Activated CD4-positive, alpha-beta T cell treated with anti-CD3 and anti-CD28 coated beads for 36 hours (primary cell): ENCODE results near the gene LIG4. TPM values are rescaled to one million over a fixed set of nuclear protein-coding genes. Genes with fewer than 3 reads are reported as not detected.
A peak's percentile ranks its signal among the peaks of the same experiment; 100 is the strongest.

Source experiments
- ATAC-seq: fragments of 200-7000 bp; cut with Tn5 transposase; one replicate; pipeline ENCODE4 v1.10.0; 2021; ENCODE audit warnings: mild to moderate bottlenecking, moderate library complexity
- CTCF ChIA-PET: fragments of 350-600 bp; sonication (Branson Sonifier 250); formaldehyde crosslinking; loops from one replicate; lab custom pipeline; 2021; ENCODE audit warnings: antibody characterized with exemption; lab: Charles Lee
- POLR2A ChIA-PET: fragments of 350-600 bp; sonication (Branson Sonifier 250); formaldehyde crosslinking; loops from one replicate; lab custom pipeline; 2021; ENCODE audit warnings: antibody characterized with exemption, inconsistent platforms; lab: Charles Lee
- DNase-seq: peaks from one replicate; pipeline ENCODE4 v3.0.0-alpha.2; 2020
- H3K27ac Mint-ChIP-seq: one replicate; pipeline ENCODE4 v1.8.0; 2021; ENCODE audit warnings: mixed read lengths
- H3K27me3 Mint-ChIP-seq: one replicate; pipeline ENCODE4 v1.8.0; 2021; ENCODE audit warnings: mixed read lengths
- H3K36me3 Mint-ChIP-seq: one replicate; pipeline ENCODE4 v1.8.0; 2021; ENCODE audit warnings: low read depth, mixed read lengths
- H3K4me1 Mint-ChIP-seq: one replicate; pipeline ENCODE4 v1.8.0; 2021; ENCODE audit warnings: mixed read lengths
- H3K4me3 Mint-ChIP-seq: one replicate; pipeline ENCODE4 v1.8.0; 2021; ENCODE audit warnings: mild to moderate bottlenecking, moderate library complexity, mixed read lengths
- H3K9me3 Mint-ChIP-seq: one replicate; pipeline ENCODE4 v1.8.0; 2021; ENCODE audit warnings: low read depth, mixed read lengths
- intact Hi-C, 2 experiments: fragments of 100-400 bp; cut with DNase I in 1 of 2; cut with micrococcal nuclease in 1 of 2; formaldehyde crosslinking; loops; one replicate each; pipeline versions ENCODE4 v1.14.2 to v1.15.1; 2022 to 2024; cut with DNase I, micrococcal nuclease
- total RNA-seq, 2 experiments: library from RNA; stranded (reverse); gene quantifications; one replicate each; pipeline ENCODE4 v1.2.3, GENCODE V29; 2021

Gene LIG4
- total RNA-seq, 2 experiments from 2014 or later: 5.8 to 6.0 TPM

DNA sequence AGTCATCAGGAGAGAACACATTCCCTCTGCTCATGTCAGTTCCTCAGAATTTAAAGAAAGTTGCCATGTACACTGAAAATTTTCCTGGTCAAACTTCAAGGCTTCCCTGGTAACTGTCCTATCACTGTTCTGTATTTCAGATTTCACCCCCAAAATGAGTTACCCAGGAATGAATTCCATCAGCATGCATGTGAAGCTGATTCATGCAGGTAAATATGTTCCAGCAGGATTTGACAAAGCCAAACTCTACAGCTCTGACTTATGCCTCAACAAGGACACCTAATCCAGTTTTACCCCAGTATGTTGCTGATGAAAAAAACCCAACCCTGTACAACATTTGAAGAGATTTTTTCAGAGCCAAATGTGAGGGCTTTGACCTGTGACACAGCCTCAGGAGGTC, 21.5 kb downstream of the LIG4 start:
- intact Hi-C loops: no loop called here
- POLR2A ChIA-PET: no interaction called here
- Mint-ChIP-seq H3K36me3 (no peaks in the 10 kb centered on the region), H3K27ac (no peak overlapping the region), H3K27me3 (peaks cover 16% of the 10 kb centered on the region), H3K9me3 (peaks cover 19% of the 10 kb centered on the region), H3K4me1 (no peaks in the 10 kb centered on the region), H3K4me3 (no peak overlapping the region)
- CTCF ChIA-PET: interaction anchor here (0.9 kb wide), 1 partner anchor 19 kb away, joined by 4 read pairs; no protein-coding TSS in a partner anchor
- ATAC-seq: no peak
- DNase-seq: no peak

- Mint-ChIP-seq H3K4me3 (no peak overlapping the region), H3K27me3 (peaks cover 12% of the 10 kb centered on the region), H3K9me3 (peaks cover 16% of the 10 kb centered on the region), H3K36me3 (no peaks in the 10 kb centered on the region), H3K27ac (no peak overlapping the region), H3K4me1 (no peaks in the 10 kb centered on the region)
- ATAC-seq (no peak), DNase-seq (no peak)
- POLR2A ChIA-PET: no interaction called here
- CTCF ChIA-PET: no interaction called here
- intact Hi-C loops: no loop called here
Measured at GRCh38 chr13:108190897-108191296, 24.4 kb downstream of the LIG4 start.

DNA sequence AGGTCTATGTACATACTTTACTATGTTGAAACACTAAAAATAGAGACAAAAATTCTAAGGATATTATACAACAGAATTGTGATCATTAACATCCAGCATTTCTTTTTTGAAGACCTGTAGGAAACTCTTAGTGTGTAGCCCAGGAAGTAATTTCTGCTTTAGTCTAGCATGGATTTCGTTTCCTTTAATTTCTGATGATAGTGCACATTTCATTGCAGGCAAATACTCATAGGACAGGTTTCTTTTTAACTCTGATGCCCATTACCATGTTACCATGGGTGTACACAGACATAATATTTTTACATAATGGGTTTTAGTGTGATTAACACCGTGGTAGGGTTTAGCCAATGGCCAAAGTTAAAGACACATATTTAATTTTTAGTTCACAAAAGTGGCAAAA, 27.1 kb downstream of the LIG4 start:
- H3K4me3 Mint-ChIP-seq: no peak overlapping the region
- H3K9me3 Mint-ChIP-seq: peaks cover 5% of the 10 kb centered on the region
- ChIA-PET CTCF (no interaction called here), POLR2A (no interaction called here)
- intact Hi-C loops: no loop called here
- no peak overlapping the region for H3K27ac Mint-ChIP-seq
- DNase-seq: no peak
- peaks cover 16% of the 10 kb centered on the region for H3K27me3 Mint-ChIP-seq
- H3K36me3 Mint-ChIP-seq: no peaks in the 10 kb centered on the region
- ATAC-seq: no peak
- no peaks in the 10 kb centered on the region for H3K4me1 Mint-ChIP-seq

DNA sequence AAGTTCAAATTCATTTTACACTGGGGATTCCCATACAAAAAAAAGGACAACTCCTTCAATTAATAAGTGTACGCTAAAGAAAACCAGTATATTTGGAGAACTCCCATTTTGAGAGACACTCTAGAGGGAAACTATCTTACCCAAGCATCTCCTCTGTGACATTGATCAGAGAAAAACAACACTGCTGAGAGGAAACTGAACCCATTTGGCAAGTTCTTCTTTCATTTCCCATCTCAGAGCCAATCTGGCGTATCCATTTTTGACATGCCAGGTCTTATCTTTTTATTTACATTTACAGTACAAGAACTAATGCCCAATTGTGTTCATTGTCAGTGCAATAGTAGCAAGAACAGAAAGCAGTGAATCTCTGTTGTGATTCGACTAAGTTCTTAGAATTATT, 30.1 kb downstream of the LIG4 start:
- DNase-seq (no peak), ATAC-seq (no peak)
- Mint-ChIP-seq H3K36me3 (no peaks in the 10 kb centered on the region), H3K4me3 (no peak overlapping the region), H3K4me1 (no peaks in the 10 kb centered on the region), H3K27ac (no peak overlapping the region), H3K9me3 (no peaks in the 10 kb centered on the region), H3K27me3 (peaks cover 9% of the 10 kb centered on the region)
- POLR2A ChIA-PET: no interaction called here
- intact Hi-C loops: no loop called here
- CTCF ChIA-PET: no interaction called here

DNA sequence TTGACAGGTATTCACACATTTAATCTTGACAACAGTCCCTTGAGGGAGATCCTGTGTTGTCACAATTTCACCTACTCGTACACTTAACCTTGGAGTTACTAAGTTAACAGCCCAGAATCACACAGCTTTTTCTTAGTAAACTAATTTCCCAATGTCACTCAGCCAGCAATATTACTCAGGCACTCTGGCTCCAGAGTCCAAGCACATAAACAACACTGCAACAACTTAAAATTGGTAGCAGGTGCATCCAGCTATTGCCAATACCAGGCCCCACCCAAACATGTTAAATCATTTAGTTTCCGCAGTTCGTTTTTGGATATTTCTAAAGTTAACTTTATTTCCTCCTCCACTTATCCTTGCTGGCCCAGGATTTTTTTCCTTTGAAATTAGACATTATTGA, 32.7 kb downstream of the LIG4 start:
- ATAC-seq (no peak), DNase-seq (no peak)
- H3K27ac Mint-ChIP-seq: no peak overlapping the region
- POLR2A ChIA-PET: no interaction called here
- H3K9me3 Mint-ChIP-seq: no peaks in the 10 kb centered on the region
- intact Hi-C loops: no loop called here
- CTCF ChIA-PET: no interaction called here
- H3K4me1 Mint-ChIP-seq: no peaks in the 10 kb centered on the region
- H3K36me3 Mint-ChIP-seq: no peaks in the 10 kb centered on the region
- peaks cover 5% of the 10 kb centered on the region for H3K27me3 Mint-ChIP-seq
- H3K4me3 Mint-ChIP-seq: no peak overlapping the region

GRCh38 chr13:108178078-108178477, 37.3 kb downstream of the LIG4 start:
- POLR2A ChIA-PET: no interaction called here
- intact Hi-C loops: loop anchor here in 1 of 2 experiments (5.0 kb wide), 1 partner anchor 719 kb away; no protein-coding TSS in a partner anchor
- H3K9me3 Mint-ChIP-seq: peaks cover 5% of the 10 kb centered on the region
- H3K4me1 Mint-ChIP-seq: no peaks in the 10 kb centered on the region
- CTCF ChIA-PET: interaction anchor here (0.7 kb wide), 1 partner anchor 10 kb away, joined by 3 read pairs; no protein-coding TSS in a partner anchor
- no peak overlapping the region for H3K27ac Mint-ChIP-seq
- DNase-seq: no peak
- no peaks in the 10 kb centered on the region for H3K27me3 Mint-ChIP-seq
- ATAC-seq: no peak
- H3K4me3 Mint-ChIP-seq: no peak overlapping the region
- H3K36me3 Mint-ChIP-seq: no peaks in the 10 kb centered on the region

DNA sequence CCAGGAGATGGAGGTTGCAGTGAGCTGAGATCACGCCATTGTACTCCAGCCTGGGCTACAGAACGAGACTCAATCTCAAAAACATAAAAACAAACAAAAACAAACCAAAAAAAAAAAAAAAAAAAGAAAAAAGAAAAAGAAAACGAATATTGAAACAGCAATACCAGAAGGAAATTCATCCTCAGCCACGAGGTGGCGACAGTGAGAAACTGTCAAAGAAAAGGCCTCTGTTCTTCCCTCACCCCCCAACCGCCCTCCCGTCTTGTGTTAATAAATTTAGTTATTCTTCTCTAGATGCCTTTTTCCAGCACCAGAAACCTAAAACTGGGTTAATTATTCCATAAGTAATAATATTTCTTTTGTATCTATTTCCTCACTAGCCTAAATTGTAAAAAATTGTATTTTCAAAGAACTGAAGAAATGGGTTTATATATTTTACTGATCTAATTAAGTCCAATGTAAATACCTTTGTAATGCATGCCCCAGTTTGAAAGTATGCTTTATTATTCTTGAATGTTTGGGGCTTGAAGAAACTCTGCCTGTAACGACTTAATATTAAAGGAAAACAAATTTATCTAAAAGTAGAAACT, 38.6 kb downstream of the LIG4 start:
- ChIA-PET CTCF (interaction anchor here (0.6 kb wide), 3 partner anchors 191 to 1593 kb away, joined by 3 read pairs; no protein-coding TSS in a partner anchor), POLR2A (no interaction called here)
- H3K4me1 Mint-ChIP-seq: no peaks in the 10 kb centered on the region
- ATAC-seq (peak; percentile 39), DNase-seq (peak; percentile 78)
- no peaks in the 10 kb centered on the region for H3K27me3 Mint-ChIP-seq
- H3K36me3 Mint-ChIP-seq: peaks cover 3% of the 10 kb centered on the region
- no peak overlapping the region for H3K4me3 Mint-ChIP-seq
- H3K9me3 Mint-ChIP-seq: peaks cover 5% of the 10 kb centered on the region
- no peak overlapping the region for H3K27ac Mint-ChIP-seq
- intact Hi-C loops: loop anchor here in 1 of 2 experiments (5.0 kb wide), 1 partner anchor 721 kb away; no protein-coding TSS in a partner anchor

- Mint-ChIP-seq H3K27ac (no peak overlapping the region), H3K27me3 (peaks cover 6% of the 10 kb centered on the region), H3K4me3 (no peak overlapping the region), H3K9me3 (peaks cover 12% of the 10 kb centered on the region), H3K4me1 (no peaks in the 10 kb centered on the region), H3K36me3 (peaks cover 6% of the 10 kb centered on the region)
- DNase-seq (no peak), ATAC-seq (no peak)
- intact Hi-C loops: no loop called here
- ChIA-PET CTCF (no interaction called here), POLR2A (no interaction called here)
Measured at GRCh38 chr13:108168929-108169328, 46.4 kb downstream of the LIG4 start.

- Mint-ChIP-seq H3K9me3 (peaks cover under 1% of the 10 kb centered on the region), H3K27me3 (peaks cover 3% of the 10 kb centered on the region), H3K4me1 (no peaks in the 10 kb centered on the region), H3K36me3 (no peaks in the 10 kb centered on the region), H3K27ac (no peak overlapping the region), H3K4me3 (no peak overlapping the region)
- CTCF ChIA-PET: interaction anchor here (3.5 kb wide), 1 partner anchor 13 kb away, joined by 14 read pairs; no protein-coding TSS in a partner anchor
- DNase-seq (no peak), ATAC-seq (no peak)
- POLR2A ChIA-PET: no interaction called here
- intact Hi-C loops: no loop called here
Measured at GRCh38 chr13:108166078-108166477, 49.3 kb downstream of the LIG4 start.

DNA sequence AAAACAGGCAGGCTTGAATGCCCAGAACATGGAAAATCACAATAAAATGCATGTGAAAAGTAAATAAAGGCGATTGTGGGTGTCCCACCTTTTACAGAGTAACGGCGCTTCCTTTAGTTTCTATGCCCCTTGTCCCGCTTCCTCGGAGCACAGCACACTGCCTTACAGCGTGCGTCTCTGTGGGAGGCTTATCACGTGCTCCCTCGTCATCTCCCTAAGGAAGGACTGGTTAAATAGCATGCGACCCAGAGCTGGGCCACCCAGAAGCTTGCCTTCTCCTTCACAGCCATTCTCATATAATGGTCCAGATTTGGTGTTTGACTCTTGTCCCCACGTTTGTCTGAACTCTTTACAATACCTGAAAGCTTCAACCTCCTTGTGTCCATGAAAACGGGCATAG, 56.6 kb downstream of the LIG4 start:
- Mint-ChIP-seq H3K27me3 (peaks cover 10% of the 10 kb centered on the region), H3K9me3 (no peaks in the 10 kb centered on the region), H3K4me3 (no peak overlapping the region), H3K27ac (no peak overlapping the region), H3K4me1 (no peaks in the 10 kb centered on the region), H3K36me3 (no peaks in the 10 kb centered on the region)
- no peak for DNase-seq
- intact Hi-C loops: loop anchor here in 1 of 2 experiments (10.0 kb wide), 1 partner anchor 294 kb away; a partner anchor contains a TSS
- POLR2A ChIA-PET: no interaction called here
- ATAC-seq: no peak
- CTCF ChIA-PET: interaction anchor here (0.7 to 0.9 kb wide), 2 partner anchors 14 to 39 kb away, joined by 3 read pairs; no protein-coding TSS in a partner anchor
